Kidney tubule cell (primary cell): ENCODE results near the gene WDR93.
"Not testable (repeated sequence)": the region's sequence is repeated elsewhere in the genome, so short reads cannot be mapped to it uniquely, and the experiment has no call there.

Experiments used
- DNase-seq: peaks from one replicate; pipeline ENCODE4 v3.0.0-alpha.2; 2018; ENCODE audit warnings: low spot score

Gene WDR93

DNA sequence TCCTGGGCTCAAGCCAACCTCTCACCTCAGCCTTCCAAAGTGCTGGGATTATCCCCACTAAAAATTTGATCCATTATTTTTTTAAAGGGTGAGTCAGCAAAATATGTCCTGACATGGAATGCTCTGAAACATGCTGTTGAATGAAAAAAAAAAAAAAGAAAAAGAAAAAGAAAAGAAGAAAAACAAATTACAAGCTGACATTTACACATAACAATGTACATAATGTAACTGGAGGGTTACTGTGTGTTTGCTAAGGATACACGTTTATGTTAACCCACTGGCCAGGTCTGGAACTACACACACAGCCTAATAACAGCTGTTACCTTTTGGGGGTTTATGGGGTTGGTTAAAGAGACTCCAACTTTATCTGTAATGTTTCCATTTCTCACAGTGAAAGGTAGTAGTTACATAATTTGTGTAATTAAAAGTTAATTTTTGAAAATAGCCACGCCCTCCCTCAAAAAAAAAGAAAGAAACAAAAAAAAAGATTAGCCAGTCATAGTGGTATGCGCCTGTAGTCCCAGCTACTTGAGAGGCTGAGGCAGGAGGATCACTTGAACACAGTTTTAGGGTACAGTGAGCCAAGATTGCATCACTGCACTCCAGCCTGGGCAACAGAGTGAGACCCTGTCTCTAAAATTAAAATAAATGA is 82.4 kb downstream of the WDR93 start:
- DNase-seq: no peak

GRCh38 chr15:89774492-89774891 is 83.9 kb downstream of the WDR93 start:
- no peak for DNase-seq

DNA sequence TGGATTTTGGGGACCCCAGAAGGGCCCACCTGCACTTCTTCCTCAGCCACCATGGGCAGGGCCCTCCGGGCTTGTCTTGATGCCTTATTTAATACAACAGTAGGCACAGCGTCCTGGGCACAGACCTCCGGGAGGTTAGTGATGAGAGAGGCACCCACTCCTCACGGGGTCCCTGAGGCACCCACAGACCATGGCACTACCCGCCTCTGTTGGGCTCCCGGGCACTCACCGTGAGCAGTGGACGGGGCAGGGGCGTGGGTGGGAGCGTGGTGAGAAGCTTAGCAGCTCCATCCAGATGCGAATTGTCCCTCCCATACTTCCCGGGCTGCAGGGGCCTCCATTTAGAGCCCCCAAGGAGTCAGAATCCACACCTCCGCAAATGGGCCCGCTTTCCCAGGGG is 85.2 kb downstream of the WDR93 start:
- DNase-seq: no peak

DNA sequence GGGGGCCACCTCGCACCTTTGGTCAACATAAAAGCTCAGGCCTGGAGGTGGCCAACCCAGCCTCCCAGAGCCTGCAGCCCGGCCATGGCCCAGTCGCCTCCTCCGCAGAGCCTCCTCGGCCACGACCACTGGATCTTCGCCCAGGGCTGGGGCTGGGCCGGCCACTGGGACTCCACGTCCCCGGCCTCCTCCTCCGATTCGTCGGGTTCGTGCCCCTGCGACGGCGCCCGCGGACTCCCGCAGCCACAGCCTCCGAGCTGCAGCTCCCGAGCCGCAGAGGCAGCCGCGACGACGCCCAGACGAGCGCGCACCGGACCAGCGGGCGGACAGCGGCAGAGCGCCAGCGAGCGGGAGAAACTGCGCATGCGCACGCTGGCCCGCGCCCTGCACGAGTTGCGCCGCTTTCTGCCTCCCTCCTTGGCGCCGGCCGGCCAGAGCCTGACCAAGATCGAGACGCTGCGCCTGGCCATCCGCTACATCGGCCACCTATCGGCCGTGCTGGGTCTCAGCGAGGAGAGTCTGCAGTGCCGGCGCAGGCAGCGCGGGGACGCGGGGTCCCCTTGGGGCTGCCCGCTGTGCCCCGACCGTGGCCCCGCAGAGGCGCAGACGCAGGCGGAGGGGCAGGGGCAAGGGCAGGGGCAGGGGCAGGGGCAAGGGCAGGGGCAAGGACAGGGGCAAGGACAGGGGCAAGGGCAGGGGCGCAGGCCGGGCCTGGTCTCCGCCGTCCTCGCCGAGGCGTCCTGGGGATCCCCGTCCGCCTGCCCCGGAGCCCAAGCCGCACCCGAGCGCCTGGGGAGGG is 85.9 kb downstream of the WDR93 start, which contains the start of gene MESP2:
Gene MESP2, plus strand, starts transcription at position 59 of the 799 bp plus-strand sequence. Its CDS starts 26 bp downstream, at position 85.
- DNase-seq: peak; percentile 83

GRCh38 chr15:89777073-89777751 is 86.6 kb downstream of the WDR93 start:
- DNase-seq: no peak

- no peak for DNase-seq
Measured at GRCh38 chr15:89777782-89778380, 87.3 kb downstream of the WDR93 start.

DNA sequence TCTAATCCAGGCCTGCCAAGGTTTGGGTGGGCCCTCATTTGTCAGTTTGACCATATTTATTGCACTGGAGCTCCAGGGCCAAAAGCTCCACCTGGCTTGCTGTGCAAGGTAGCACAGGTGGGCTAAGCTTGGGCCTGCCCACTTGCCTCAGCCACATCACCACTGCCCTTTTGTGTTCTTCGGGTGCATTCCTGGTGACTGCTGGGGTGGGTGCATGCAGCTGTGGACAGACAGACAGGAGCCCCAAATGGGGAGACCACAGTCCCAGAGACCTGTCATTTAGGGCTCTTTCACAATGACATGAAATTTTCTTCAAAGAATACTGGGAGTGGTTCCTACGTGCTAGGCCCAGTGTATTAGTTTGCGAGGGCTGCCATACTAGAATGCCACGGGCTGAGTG is 88.2 kb downstream of the WDR93 start:
- DNase-seq: no peak

- DNase-seq: no peak
Measured at GRCh38 chr15:89780601-89781000, 90.0 kb downstream of the WDR93 start.

DNA sequence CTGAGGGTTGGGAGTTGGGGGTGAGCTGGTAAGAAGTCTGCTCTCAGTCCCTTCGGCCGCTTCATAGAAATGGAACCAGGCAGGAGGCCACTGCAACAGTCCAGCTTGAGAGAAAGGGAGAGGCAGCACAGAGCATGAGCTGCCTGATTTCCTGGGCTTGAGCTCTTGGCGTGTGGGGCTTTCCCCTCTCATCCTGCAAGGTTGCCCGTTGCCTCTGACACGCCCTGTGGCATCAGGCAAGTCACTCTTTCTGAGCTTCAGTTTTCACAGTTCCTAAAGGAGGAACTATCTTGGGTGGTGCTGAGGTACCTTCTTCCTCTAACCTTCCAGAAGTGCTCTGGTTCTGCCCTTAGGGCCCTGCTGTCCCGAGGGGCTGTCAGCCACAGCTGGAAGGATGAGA is 90.4 kb downstream of the WDR93 start:
- DNase-seq: peak; percentile 64

DNA sequence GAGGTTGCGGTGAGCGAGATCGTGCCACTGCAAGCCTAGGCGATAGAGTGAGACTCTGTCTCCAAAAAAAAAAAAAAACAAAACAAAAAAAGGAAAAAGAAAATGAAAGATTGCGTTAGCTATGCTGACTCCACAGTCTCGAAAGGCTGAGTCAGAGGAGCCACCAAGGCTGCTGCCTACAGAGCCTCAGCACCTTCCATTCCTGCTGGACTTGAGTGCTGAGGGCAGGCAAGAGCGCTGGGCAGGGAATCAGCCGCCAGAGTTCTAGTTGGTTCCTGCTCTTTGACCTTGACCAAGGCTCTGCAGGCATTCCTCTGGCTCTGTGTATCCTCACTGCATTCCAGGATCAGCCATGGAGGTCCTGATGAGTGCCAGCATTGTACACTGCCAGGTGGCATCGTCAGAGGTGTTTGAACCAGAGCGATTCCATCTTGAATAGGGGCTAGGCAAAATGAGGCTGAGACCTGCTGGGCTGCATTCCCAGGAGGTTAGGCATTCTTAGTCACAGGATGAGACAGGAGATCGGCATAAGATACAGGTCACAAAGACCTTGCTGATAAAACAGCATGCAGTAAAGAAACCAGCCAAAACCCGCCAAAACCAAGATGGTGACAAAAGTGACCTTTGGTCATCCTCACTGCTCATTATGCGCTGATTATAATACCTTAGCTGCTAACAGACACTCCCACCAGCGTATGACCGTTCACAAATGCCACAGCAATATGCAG is 91.4 kb downstream of the WDR93 start:
- peak; percentile 90 for DNase-seq

- DNase-seq: not testable (repeated sequence)
Measured at GRCh38 chr15:89782619-89782950, 92.0 kb downstream of the WDR93 start.

GRCh38 chr15:89783111-89783860 is 92.7 kb downstream of the WDR93 start:
- DNase-seq: no peak

DNA sequence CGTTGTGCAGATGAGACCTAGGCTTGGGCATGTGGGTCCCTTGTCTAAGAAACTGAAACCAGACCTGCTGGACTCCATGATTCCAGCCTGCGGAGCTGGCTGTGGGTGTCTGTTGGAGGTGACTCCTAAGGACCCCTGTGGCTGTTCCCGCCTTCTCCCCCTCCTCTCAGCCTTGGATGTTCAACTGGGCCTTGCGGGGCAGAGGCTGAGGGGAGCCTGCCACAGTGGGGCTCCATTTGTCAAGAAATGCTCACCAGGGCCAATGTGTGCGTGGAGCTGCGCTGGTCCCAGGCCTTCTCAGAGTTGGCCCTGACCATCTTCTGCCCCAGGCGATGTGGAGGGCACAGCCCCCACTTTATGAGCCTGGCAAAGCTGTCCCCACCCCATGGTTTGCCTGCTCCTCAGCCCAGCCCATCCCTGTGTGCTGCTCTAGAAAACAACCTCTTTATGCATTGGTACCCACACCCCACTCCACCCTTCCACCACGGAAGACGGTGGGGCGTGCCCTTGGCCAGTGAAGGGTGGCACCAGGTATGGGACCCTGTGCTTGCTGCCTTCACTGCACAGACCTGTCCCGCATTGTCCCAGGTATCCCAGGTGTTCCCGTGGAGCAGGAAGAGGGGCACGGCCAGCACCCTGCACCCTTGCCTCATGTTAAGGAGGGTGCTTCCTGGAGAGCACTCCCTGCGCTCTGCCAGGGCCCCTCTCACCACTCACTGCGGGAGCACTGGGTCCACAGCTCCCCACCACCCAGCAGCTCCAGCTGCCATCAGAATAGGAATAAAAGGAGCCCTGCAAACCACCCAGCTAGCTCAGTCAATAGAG is 93.5 kb downstream of the WDR93 start:
- no peak for DNase-seq

DNA sequence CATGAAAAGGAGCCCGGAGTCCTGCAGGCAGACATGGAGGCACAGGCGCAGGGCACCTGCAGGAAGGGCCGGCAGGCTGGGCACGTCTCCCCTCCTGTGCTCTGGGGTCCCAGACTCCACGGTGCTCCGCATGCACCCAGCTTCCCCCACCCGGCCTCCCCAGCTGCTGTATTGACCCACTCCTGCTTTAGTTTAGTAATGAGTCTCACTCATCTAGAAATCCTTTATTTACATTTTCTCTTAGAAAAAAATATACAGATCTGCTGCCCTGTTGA is 94.0 kb downstream of the WDR93 start:
- DNase-seq: no peak

- no peak for DNase-seq
Measured at GRCh38 chr15:89785064-89785773, 94.6 kb downstream of the WDR93 start.

DNA sequence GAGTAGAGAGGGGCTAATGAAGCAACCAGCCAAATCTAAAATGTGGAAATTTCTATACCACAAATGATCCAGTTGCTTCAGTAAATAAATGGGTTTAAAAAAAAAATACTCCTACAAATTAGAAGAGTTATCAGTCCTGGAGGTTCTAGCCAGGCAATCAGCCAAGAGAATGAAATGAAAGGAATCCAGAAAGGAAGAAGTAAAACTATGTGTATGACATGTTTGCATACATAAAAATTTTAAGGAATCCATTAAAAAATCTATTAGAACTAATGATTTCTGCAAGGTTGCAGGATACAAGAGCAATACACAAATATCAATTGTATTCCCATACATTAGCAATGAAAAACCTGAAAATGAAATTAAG is 95.1 kb downstream of the WDR93 start:
- no peak for DNase-seq

DNA sequence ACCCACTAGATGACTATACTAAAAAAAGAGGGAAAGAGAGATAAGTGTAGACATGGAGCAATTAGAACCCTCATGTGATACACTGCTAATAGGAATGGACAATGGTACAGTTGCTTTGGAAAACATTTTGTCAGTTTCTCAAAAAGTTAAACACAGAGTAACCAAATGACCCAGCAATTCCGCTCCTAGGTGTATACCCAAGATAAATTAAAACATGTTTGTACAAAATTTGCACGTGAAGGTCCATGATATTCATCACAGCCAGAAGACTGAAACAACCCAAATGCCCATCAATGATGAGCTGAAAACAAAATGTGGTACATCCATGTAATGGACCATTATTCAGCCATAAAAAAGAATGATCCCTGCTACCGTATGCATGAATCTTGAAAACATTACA is 97.3 kb downstream of the WDR93 start:
- DNase-seq: no peak

GRCh38 chr15:89788585-89788984 is 98.0 kb downstream of the WDR93 start:
- not testable (repeated sequence) for DNase-seq

- no peak for DNase-seq
Measured at GRCh38 chr15:89790206-89790605, 99.6 kb downstream of the WDR93 start.

DNA sequence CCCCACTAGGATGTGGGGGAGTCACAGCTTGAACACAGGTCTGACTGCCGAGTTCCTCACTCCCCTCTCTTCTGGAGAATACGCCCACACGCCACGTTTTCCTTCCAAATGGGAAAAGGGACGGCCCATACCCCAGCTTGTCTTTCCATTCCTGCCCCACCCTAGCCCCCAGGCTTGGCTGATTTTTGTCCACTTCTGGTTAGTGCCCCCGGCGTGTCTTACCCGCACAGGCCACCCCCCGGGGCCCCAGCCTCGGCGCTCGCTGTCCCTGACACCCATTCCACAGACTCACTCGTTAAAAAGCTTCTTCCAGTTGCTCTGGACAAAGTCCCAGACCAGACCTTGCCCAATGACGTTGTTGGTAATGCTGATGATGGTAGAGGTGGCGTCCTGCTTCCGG is 100.0 kb downstream of the WDR93 start:
- no peak for DNase-seq
